ENCODE data around the gene MAVS. TPM values are rescaled to one million over a fixed set of nuclear protein-coding genes. Genes with fewer than 3 reads are reported as not detected.

The MAVS gene
- total RNA-seq: 12.1 and 15.9 TPM in 2 replicates
- polyA plus RNA-seq: 14.4 and 16.4 TPM in 2 replicates
- 19.7 and 22.1 TPM in 2 replicates for polyA plus RNA-seq (2012)
- polyA minus RNA-seq (ENCODE audit: low replicate concordance): 64.7 and 74.2 TPM in 2 replicates

DNA sequence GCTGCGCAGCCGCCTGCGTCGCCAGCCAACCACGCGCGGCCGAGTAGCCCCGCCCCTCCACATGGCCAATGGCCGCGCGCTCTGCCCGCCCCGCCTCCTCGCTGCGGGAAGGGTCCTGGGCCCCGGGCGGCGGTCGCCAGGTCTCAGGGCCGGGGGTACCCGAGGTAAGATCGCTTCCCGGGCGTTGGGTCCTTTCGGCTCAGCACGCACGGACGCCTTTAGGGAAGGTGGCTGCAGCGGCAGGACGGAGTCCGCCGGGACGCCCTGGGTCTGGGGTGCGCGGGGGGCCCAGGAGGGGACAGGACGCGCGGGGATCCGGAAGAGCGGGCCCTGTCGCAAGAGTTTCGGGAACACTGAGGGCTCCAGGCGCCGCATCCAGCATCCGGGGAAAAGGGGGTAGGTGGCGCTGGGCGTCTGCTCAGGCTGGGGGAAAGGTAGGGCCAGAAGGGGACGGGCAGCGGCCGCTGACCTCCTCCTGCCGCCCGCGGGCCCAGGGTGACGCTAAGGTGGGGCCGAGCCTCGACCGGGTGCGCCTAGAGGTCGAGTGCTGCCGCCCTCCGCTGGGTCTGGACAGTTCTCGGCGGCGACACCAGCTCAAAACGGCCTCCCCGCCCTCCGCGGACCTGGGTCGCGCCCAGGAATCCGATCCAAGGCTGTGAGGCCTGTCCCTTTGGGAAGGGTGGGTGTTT, at the start of gene MAVS:
MAVS (plus strand) TSS at position 95 of the 689 bp plus-strand sequence. CDS start 7,791 bp downstream, outside the sequence.
- Histone ChIP-seq H3K27me3 (ENCODE audit: control insufficient read depth, insufficient read depth, low read length) (no peaks in the 10 kb centered on the region), H3K4me2 (ENCODE audit: extremely low read depth, insufficient read depth, low read length) (peak within 1 kb of the TSS; percentile 100), H2AFZ (ENCODE audit: low read length) (peak within 1 kb of the TSS; percentile 65), H3K9ac (ENCODE audit: insufficient read depth, low read length) (peak within 1 kb of the TSS; percentile 91), H3K4me3 (replicated peaks in 1 of 4; ENCODE audit: control extremely low read depth in 1 of 4, insufficient read depth in 1 of 4, low read depth in 3 of 4, low read length in 4 of 4) (peak within 1 kb of the TSS; percentile 73 to 96 (median 93)), H3K4me1 (ENCODE audit: control insufficient read depth, extremely low read depth, insufficient read depth, low read length) (peaks cover 7% of the 10 kb centered on the region), H3K27ac (ENCODE audit: insufficient read depth, low read length) (peak within 1 kb of the TSS; percentile 83), H3K79me2 (ENCODE audit: control insufficient read depth, insufficient read depth, low read length) (peaks cover 31% of the 10 kb centered on the region), H4K20me1 (ENCODE audit: control insufficient read depth, extremely low read depth, insufficient read depth, low read length) (no peaks in the 10 kb centered on the region), H3K36me3 (ENCODE audit: control insufficient read depth, insufficient read depth, low read length) (no peaks in the 10 kb centered on the region), H3K9me3 (ENCODE audit: control insufficient read depth, insufficient read depth, low read depth, low read length) (no peaks in the 10 kb centered on the region)
- TF ChIP-seq, protein P1, sequence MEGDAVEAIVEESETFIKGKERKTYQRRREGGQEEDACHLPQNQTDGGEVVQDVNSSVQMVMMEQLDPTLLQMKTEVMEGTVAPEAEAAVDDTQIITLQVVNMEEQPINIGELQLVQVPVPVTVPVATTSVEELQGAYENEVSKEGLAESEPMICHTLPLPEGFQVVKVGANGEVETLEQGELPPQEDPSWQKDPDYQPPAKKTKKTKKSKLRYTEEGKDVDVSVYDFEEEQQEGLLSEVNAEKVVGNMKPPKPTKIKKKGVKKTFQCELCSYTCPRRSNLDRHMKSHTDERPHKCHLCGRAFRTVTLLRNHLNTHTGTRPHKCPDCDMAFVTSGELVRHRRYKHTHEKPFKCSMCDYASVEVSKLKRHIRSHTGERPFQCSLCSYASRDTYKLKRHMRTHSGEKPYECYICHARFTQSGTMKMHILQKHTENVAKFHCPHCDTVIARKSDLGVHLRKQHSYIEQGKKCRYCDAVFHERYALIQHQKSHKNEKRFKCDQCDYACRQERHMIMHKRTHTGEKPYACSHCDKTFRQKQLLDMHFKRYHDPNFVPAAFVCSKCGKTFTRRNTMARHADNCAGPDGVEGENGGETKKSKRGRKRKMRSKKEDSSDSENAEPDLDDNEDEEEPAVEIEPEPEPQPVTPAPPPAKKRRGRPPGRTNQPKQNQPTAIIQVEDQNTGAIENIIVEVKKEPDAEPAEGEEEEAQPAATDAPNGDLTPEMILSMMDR (conservative IDR thresholded peaks at IDR 0.05 in 1 of 2, IDR thresholded peaks at IDR 0.05 in 1 of 2; ENCODE audit: low read depth in 1 of 2, low read length in 2 of 2): no peak
- no peak for TF ChIP-seq EZH2 (IDR thresholded peaks at IDR 0.05; ENCODE audit: low read length, missing control alignments)
- peak; percentile 75 to 77 for DNase-seq (ENCODE audit: low read depth in 2 of 2)

DNA sequence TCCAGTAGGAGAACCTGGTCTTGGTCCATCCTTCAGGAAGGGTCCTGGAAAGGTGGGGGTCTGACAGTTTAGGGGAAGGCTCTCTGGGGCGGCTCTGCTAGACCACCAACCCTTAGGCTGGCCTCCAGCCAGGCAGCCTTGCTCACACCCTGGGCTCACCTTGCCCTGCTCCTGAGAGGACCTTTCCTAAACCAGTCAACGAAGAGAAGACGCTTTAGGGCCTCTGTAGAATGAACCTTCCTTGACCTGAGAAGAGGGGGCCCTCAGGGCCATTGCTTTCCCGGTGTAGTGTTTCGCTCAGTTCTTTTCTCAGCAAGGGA, 49.4 kb upstream of the MAVS start:
- no peaks in the 10 kb centered on the region for H3K9me3 ChIP-seq (ENCODE audit: control insufficient read depth, insufficient read depth, low read depth, low read length)
- no peak overlapping the region for H2AFZ ChIP-seq (ENCODE audit: low read length)
- H3K27me3 ChIP-seq (ENCODE audit: control insufficient read depth, insufficient read depth, low read length): no peaks in the 10 kb centered on the region
- TF ChIP-seq EZH2 (IDR thresholded peaks at IDR 0.05; ENCODE audit: low read length, missing control alignments): no peak
- TF ChIP-seq, protein P1 (conservative IDR thresholded peaks at IDR 0.05 in 1 of 2, IDR thresholded peaks at IDR 0.05 in 1 of 2; ENCODE audit: low read depth in 1 of 2, low read length in 2 of 2): no peak
- DNase-seq (ENCODE audit: low read depth in 2 of 2): no peak
- no peaks in the 10 kb centered on the region for H4K20me1 ChIP-seq (ENCODE audit: control insufficient read depth, extremely low read depth, insufficient read depth, low read length)
- H3K79me2 ChIP-seq (ENCODE audit: control insufficient read depth, insufficient read depth, low read length): peaks cover 54% of the 10 kb centered on the region
- peaks cover 23% of the 10 kb centered on the region for H3K4me1 ChIP-seq (ENCODE audit: control insufficient read depth, extremely low read depth, insufficient read depth, low read length)
- H3K36me3 ChIP-seq (ENCODE audit: control insufficient read depth, insufficient read depth, low read length): peaks cover 31% of the 10 kb centered on the region
- peak overlapping the region; percentile 67 to 97 (median 86) for H3K4me3 ChIP-seq (replicated peaks in 1 of 4; ENCODE audit: control extremely low read depth in 1 of 4, insufficient read depth in 1 of 4, low read depth in 3 of 4, low read length in 4 of 4)
- H3K27ac ChIP-seq (ENCODE audit: insufficient read depth, low read length): peak overlapping the region; percentile 78
- peak overlapping the region; percentile 29 for H3K9ac ChIP-seq (ENCODE audit: insufficient read depth, low read length)
- peak overlapping the region; percentile 60 for H3K4me2 ChIP-seq (ENCODE audit: extremely low read depth, insufficient read depth, low read length)

DNA sequence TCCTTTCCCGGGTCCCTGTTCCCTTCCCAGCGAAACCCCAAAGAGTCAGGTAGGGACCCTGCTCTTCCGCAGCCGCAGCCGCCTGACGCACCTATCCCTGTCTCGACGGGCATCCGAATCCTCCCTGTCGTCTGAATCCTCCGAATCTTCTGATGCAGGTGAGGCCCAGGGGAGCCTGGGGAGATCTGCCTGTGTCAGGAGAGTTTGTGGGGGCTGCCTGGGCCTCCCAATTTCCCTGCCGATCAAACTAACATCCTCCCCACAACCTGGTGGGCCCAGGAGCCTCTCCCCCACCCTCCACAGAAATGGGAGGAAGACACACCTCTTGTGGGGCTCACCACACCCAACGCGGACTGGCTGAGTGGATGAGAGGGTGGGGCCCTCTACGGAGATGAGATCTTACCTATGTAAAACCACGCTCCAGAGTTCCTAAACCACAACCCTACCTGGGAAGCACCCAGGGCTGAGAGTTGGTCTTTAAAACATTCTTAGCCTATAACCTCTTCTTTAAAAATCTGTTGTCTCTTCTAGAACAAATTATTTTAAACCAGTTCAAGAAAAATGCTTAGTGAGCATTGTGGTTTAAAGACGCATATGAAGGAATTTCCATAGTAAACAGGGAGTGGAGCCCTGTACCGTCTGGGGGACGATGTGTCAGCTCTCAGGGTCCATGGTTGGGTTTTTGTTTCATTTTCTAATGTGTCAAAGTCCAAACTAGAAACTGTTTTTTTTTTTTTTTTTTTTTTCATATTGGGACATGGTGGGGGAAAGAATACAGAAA, 48.9 kb upstream of the MAVS start:
- Histone ChIP-seq H3K4me3 (replicated peaks in 1 of 4; ENCODE audit: control extremely low read depth in 1 of 4, insufficient read depth in 1 of 4, low read depth in 3 of 4, low read length in 4 of 4) (peak overlapping the region; percentile 67 to 97 (median 86)), H3K27ac (ENCODE audit: insufficient read depth, low read length) (peak overlapping the region; percentile 78), H3K4me1 (ENCODE audit: control insufficient read depth, extremely low read depth, insufficient read depth, low read length) (peaks cover 23% of the 10 kb centered on the region), H3K27me3 (ENCODE audit: control insufficient read depth, insufficient read depth, low read length) (no peaks in the 10 kb centered on the region), H3K9ac (ENCODE audit: insufficient read depth, low read length) (peak overlapping the region; percentile 45), H4K20me1 (ENCODE audit: control insufficient read depth, extremely low read depth, insufficient read depth, low read length) (no peaks in the 10 kb centered on the region), H3K36me3 (ENCODE audit: control insufficient read depth, insufficient read depth, low read length) (peaks cover 36% of the 10 kb centered on the region), H3K4me2 (ENCODE audit: extremely low read depth, insufficient read depth, low read length) (peak overlapping the region; percentile 60), H2AFZ (ENCODE audit: low read length) (no peak overlapping the region), H3K9me3 (ENCODE audit: control insufficient read depth, insufficient read depth, low read depth, low read length) (no peaks in the 10 kb centered on the region), H3K79me2 (ENCODE audit: control insufficient read depth, insufficient read depth, low read length) (peaks cover 56% of the 10 kb centered on the region)
- peak; percentile 36 to 55 for DNase-seq (ENCODE audit: low read depth in 2 of 2)
- TF ChIP-seq, protein P1 (conservative IDR thresholded peaks at IDR 0.05 in 1 of 2, IDR thresholded peaks at IDR 0.05 in 1 of 2; ENCODE audit: low read depth in 1 of 2, low read length in 2 of 2): no peak

Data from fibroblast of lung (primary cell).